Ascending aorta (tissue), 2 donors: ENCODE data around the gene TPSAB1. TPM values are rescaled to one million over a fixed set of nuclear protein-coding genes. Genes with fewer than 3 reads are reported as not detected.

ENCODE experiments used
- DNase-seq, 2 donors: peaks; one replicate each; pipeline ENCODE4 v3.0.0-alpha.2; 2019; ENCODE audit warnings: low spot score in 2 of 2
- H3K27ac ChIP-seq, 2 donors: fragments of 200-600 bp; sonication (generic); one replicate each; pipeline ENCODE4 v1.5.1; 2016 to 2017; ENCODE audit warnings: mild to moderate bottlenecking in 1 of 2
- H3K27me3 ChIP-seq: fragments of 200-600 bp; sonication (generic); one replicate; pipeline ENCODE4 v1.5.1; 2017
- H3K36me3 ChIP-seq, 2 donors: fragments of 200-600 bp; sonication (generic); one replicate each; pipeline ENCODE4 v1.5.1; 2016
- H3K4me1 ChIP-seq, 2 donors: fragments of 200-600 bp; sonication (generic); one replicate each; pipeline ENCODE4 v1.5.1; 2016 to 2017; ENCODE audit warnings: mild to moderate bottlenecking in 1 of 2
- H3K4me3 ChIP-seq, 2 donors: fragments of 200-600 bp; sonication (generic); one replicate each; pipeline ENCODE4 v1.5.1; 2016 to 2017; ENCODE audit warnings: mild to moderate bottlenecking in 1 of 2
- H3K9me3 ChIP-seq, 2 donors: fragments of 200-600 bp; sonication (generic); one replicate each; pipeline ENCODE4 v1.5.1; 2016
- intact Hi-C: fragments of 100-400 bp; cut with DNase I; formaldehyde crosslinking; loops from one replicate; pipeline ENCODE4 v1.15.1; 2023
- total RNA-seq: library from RNA; depleted of rRNA; stranded (reverse); fragments of >200 nt; gene quantifications from one replicate; pipeline ENCODE4 v1.1.0, GENCODE V29; 2016
- TF ChIP-seq, protein P1 (sequence below), 3 experiments: fragments of 200-600 bp in 2 of 3; fragments of 450-650 bp in 1 of 3; sonication (generic) in 2 of 3; IDR thresholded peaks; one replicate each; pipeline ENCODE4 v1.5.1; 2016 to 2019; ENCODE audit warnings: antibody characterized with exemption in 3 of 3, mild to moderate bottlenecking in 1 of 3, moderate library complexity in 1 of 3

Gene TPSAB1
- total RNA-seq, 1 donor from 2014 or later: 6.7 TPM

DNA sequence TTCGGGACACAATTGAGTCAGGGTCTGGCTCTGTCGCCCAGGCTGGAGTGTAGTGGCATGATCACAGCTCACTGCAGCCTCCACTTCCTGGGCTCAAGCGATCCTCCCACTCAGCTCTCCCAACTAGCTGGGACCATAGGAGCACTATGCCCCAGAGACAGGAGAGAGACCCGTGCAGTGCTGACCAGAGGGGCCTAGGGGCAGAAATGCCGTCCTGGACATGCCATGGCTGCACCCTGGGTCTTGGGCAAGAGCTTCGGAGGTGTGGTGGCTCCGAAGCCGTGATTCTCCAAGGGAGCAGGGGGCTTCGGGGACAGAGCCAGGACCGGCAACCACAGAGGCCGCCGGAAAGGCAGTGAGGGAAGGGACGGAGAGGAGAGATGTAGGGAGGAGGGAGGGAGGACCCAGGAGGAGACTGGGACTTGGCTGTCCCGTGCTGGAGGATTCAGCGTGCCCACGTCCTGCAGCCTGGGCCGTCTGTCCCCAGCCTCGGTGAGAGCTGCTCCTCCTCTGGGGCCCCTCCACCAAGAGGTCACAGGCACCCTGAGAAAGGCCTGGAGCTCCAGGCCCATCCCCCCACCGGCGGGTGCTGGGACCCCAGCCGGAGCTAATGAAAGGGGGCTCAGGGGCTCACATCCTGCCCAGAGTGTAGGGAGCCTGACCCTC lies 37.2 kb downstream of the TPSAB1 start:
- H3K27me3 ChIP-seq: no peaks in the 10 kb centered on the region
- no peaks in the 10 kb centered on the region for H3K9me3 ChIP-seq
- H3K27ac ChIP-seq: no peak overlapping the region
- DNase-seq: no peak
- no peaks in the 10 kb centered on the region for H3K4me1 ChIP-seq
- H3K36me3 ChIP-seq: no peaks in the 10 kb centered on the region
- intact Hi-C loops: no loop called here
- TF ChIP-seq, protein P1, sequence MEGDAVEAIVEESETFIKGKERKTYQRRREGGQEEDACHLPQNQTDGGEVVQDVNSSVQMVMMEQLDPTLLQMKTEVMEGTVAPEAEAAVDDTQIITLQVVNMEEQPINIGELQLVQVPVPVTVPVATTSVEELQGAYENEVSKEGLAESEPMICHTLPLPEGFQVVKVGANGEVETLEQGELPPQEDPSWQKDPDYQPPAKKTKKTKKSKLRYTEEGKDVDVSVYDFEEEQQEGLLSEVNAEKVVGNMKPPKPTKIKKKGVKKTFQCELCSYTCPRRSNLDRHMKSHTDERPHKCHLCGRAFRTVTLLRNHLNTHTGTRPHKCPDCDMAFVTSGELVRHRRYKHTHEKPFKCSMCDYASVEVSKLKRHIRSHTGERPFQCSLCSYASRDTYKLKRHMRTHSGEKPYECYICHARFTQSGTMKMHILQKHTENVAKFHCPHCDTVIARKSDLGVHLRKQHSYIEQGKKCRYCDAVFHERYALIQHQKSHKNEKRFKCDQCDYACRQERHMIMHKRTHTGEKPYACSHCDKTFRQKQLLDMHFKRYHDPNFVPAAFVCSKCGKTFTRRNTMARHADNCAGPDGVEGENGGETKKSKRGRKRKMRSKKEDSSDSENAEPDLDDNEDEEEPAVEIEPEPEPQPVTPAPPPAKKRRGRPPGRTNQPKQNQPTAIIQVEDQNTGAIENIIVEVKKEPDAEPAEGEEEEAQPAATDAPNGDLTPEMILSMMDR (IDR thresholded peaks at IDR 0.05): no peak
- H3K4me3 ChIP-seq: no peak overlapping the region

DNA sequence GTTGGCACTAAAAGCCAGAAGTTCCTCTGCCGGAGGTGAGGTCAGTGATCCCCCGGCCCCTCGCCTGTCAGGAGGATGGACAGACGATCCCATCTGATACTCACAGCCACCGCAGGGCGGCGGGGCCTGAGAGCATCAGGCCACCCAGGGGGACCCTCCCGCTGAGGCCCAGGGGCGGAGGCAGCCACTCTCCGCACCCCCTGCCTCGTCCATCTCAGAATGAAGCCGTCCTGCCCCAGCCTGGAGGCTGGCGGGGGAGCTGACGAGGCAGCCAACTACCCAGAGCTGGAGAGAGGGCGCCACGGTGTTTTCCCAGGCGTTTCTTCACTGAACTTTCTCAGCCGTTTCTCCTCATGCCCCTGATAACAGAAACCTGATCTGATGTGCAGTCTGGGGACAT lies 38.0 kb downstream of the TPSAB1 start:
- H3K27ac ChIP-seq: no peak overlapping the region
- H3K9me3 ChIP-seq: no peaks in the 10 kb centered on the region
- no peaks in the 10 kb centered on the region for H3K4me1 ChIP-seq
- DNase-seq: no peak
- TF ChIP-seq, protein P1 (IDR thresholded peaks at IDR 0.05): no peak
- intact Hi-C loops: no loop called here
- no peaks in the 10 kb centered on the region for H3K36me3 ChIP-seq
- no peaks in the 10 kb centered on the region for H3K27me3 ChIP-seq
- H3K4me3 ChIP-seq: no peak overlapping the region

DNA sequence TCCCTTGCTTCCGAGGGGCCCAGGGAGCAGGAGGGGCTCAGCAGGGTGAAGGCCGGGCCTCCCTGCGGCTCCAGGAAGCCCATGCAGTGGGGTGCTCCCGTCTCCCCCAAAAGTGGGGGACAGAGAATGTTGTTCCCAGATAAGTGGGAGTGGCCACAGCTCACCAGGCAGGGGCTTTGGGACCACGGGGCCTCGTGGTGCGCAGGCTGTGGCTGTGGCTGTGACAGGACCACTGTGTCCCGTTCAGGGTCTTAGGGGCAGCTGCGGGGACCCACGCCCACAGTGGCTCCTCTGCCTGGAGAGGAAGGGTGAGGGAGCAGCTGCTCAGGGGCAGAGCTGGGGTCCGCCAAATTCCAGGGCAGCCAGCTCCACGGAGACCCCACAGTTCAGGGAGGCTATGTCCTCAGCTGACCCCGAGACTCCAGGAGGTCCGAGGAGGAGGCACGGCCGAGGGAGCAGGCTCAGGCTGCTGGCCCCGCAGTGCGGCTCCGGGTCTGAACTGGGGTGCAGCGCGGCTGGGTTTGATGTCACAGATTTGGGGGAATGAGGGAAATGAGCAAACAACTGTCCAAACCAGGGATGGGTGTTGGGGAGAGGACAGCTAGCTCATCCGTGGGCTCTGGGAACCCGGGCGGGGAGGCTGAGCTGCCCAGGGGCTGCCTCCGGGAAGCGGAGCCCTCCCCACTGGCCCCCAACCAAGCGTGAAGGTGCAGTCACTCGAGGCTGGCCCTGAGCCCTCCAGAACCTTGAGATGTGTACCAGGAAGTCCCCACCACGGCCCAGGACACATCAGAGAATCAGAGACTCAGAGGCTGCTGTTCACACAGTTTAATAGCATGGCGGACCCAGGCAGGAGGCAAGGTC lies 38.8 kb downstream of the TPSAB1 start:
- Histone ChIP-seq H3K4me1 (no peaks in the 10 kb centered on the region), H3K36me3 (no peaks in the 10 kb centered on the region), H3K27ac (no peak overlapping the region), H3K4me3 (no peak overlapping the region), H3K9me3 (no peaks in the 10 kb centered on the region), H3K27me3 (no peaks in the 10 kb centered on the region)
- TF ChIP-seq, protein P1 (IDR thresholded peaks at IDR 0.05): no peak
- DNase-seq: no peak
- intact Hi-C loops: no loop called here

DNA sequence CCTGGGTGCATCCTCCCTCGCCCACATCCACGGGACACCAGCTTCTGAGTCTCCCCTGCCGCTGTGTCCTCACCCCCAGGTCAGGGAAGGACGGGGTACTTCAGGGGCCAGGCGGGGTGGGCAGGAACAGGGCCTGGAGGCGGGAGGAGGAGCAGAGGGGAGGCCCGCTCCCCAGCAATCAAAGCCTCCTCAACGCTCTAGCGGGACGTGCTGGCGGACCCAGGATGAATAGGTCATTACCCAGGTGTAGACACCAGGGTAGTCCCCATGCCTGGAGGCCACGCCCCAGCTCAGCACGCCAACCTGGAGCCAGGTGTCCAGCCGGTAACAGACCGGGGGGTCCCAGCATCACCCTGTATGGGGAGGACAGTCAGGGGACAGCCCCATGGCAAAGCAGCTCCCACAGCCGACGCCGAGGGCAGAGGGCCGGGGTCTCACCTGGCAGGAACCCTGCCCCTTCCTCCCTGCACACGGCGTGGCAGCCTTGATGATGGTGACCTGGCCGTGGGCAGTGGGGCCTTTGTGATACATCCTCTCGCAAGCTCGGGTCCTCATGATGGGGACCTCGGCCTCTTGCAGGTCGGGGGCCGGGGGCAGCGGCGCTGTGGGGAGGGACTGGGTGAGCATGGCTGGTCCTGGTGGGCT lies 39.6 kb downstream of the TPSAB1 start:
- Histone ChIP-seq H3K27ac (no peak overlapping the region), H3K36me3 (no peaks in the 10 kb centered on the region), H3K4me3 (no peak overlapping the region), H3K4me1 (no peaks in the 10 kb centered on the region), H3K9me3 (no peaks in the 10 kb centered on the region), H3K27me3 (no peaks in the 10 kb centered on the region)
- no peak for DNase-seq
- intact Hi-C loops: no loop called here
- TF ChIP-seq, protein P1 (IDR thresholded peaks at IDR 0.05): no peak

DNA sequence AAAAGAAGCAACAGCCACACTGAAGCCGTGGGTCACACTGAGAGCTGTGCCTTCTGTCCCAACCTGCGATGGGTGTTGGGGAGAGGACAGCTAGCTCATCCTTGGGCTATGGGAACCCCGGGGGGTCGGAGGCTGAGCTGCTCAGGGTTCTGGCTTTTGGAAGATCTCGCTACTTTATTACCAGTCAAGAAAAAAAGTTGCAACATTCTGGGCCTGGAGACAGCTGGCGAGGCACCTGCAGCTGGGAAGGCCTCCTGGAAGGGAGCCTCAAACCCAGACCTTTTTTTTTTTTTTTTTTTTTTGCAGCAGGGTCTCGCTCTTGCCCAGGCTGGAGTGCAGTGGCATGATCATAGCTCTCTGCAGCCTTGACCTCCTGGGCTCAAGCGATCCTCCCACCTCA lies 40.3 kb downstream of the TPSAB1 start:
- no peak for DNase-seq
- TF ChIP-seq, protein P1 (IDR thresholded peaks at IDR 0.05): no peak
- Histone ChIP-seq H3K27me3 (no peaks in the 10 kb centered on the region), H3K4me1 (no peaks in the 10 kb centered on the region), H3K36me3 (no peaks in the 10 kb centered on the region), H3K9me3 (no peaks in the 10 kb centered on the region), H3K27ac (no peak overlapping the region), H3K4me3 (no peak overlapping the region)
- intact Hi-C loops: no loop called here
